K562 (cell line): ENCODE data around the gene PDZD2. TPM values are rescaled to one million over a fixed set of nuclear protein-coding genes. Genes with fewer than 3 reads are reported as not detected.

ENCODE experiments used
- ATAC-seq: fragments of 200-7000 bp; cut with Tn5 transposase; 3 replicates; pipeline ENCODE4 v1.9.1; 2020; ENCODE audit warnings: moderate library complexity
- BruUV-seq: library from RNA; stranded (reverse); fragments of 400-500 nt; replicated peaks from 2 replicates; lab custom pipeline; 2021; lab: Mats Ljungman, UMichigan
- CTCF ChIA-PET: fragments of 300-600 bp; formaldehyde crosslinking; extraction: SDS; loops from one replicate; lab custom pipeline; 2021; ENCODE audit warnings: low intra/inter-chr PET ratio; lab: Yijun Ruan, JAX
- POLR2A ChIA-PET: fragments of 300-600, 350-650 bp; sonication (Branson Sonifier 250); formaldehyde crosslinking; extraction: SDS; loops from one replicate; lab custom pipeline; 2021; ENCODE audit warnings: antibody characterized with exemption, inconsistent platforms; lab: Yijun Ruan, JAX
- DNase-seq, 4 experiments: peaks; one replicate each; pipeline versions ENCODE4 v3.0.0 to v3.0.0-alpha.2; 2011 to 2018; ENCODE audit warnings: low spot score in 3 of 4, mixed read lengths in 3 of 4; ENCODE audit errors: extremely low read depth in 1 of 4
- FAIRE-seq: peaks from 2 replicates; lab custom pipeline; 2011; peaks lifted over from hg19 to GRCh38; lab: Jason Lieb, UNC
- H2AFZ ChIP-seq: 2 replicates; pipeline ENCODE4 v1.6.0; 2011; ENCODE audit warnings: low read depth, low read length, control low read depth, inconsistent platforms
- H3K27ac ChIP-seq: fragments of 200-600 bp; 3 replicates; pipeline ENCODE4 v1.8.0; 2011; ENCODE audit warnings: low read depth, mild to moderate bottlenecking, control low read depth, inconsistent platforms, low read length, moderate library complexity, mixed read lengths; ENCODE audit errors: extremely low read depth
- H3K27me3 ChIP-seq, 2 experiments: fragments of 300-600 bp in 1 of 2; 2 replicates in 1 of 2; 3 replicates in 1 of 2; pipeline versions ENCODE4 v1.6.0 to v1.8.0; 2011; ENCODE audit warnings: inconsistent platforms in 2 of 2, low read length in 2 of 2, mild to moderate bottlenecking in 1 of 2, mixed read lengths in 1 of 2, moderate library complexity in 1 of 2; ENCODE audit not compliant: control insufficient read depth in 2 of 2, insufficient read depth in 2 of 2
- H3K36me3 ChIP-seq: fragments of 300-600 bp; 3 replicates; pipeline ENCODE4 v1.8.0; 2011; ENCODE audit warnings: mild to moderate bottlenecking, low read length, inconsistent platforms; ENCODE audit not compliant: control insufficient read depth, insufficient read depth
- H3K4me1 ChIP-seq, 2 experiments: fragments of 200-600 bp in 1 of 2; replicated peaks in 1 of 2; 2 replicates in 1 of 2; 3 replicates in 1 of 2; pipeline versions ENCODE4 v1.5.1 to v1.8.0; 2011; ENCODE audit warnings: inconsistent platforms in 2 of 2, low read length in 2 of 2, mild to moderate bottlenecking in 1 of 2, mixed read lengths in 1 of 2, moderate library complexity in 1 of 2; ENCODE audit not compliant: control insufficient read depth in 2 of 2, insufficient read depth in 2 of 2
- H3K4me2 ChIP-seq: 2 replicates; pipeline ENCODE4 v1.6.1; 2011; ENCODE audit warnings: low read length, control low read depth, inconsistent platforms, mixed read lengths; ENCODE audit not compliant: insufficient read depth
- H3K4me3 ChIP-seq: fragments of 200-600 bp; sonication (generic), shearing (Covaris generic); 2 replicates; pipeline ENCODE4 v1.5.1; 2016; ENCODE audit warnings: control low read depth, inconsistent platforms
- H3K79me2 ChIP-seq: fragments of 200-600 bp; 3 replicates; pipeline ENCODE4 v1.8.0; 2011; ENCODE audit warnings: low read length, inconsistent platforms; ENCODE audit not compliant: control insufficient read depth, insufficient read depth
- H3K9ac ChIP-seq, 2 experiments: 2 replicates each; pipeline versions ENCODE4 v1.6.0 to v1.6.1; 2011; ENCODE audit warnings: low read depth in 2 of 2, low read length in 2 of 2, control low read depth in 1 of 2, inconsistent platforms in 1 of 2, mild to moderate bottlenecking in 1 of 2, mixed read lengths in 1 of 2; ENCODE audit not compliant: insufficient read depth in 1 of 2
- H3K9me1 ChIP-seq: one replicate; pipeline ENCODE4 v1.6.0; 2011; ENCODE audit warnings: inconsistent platforms, mild to moderate bottlenecking, low read length, moderate library complexity; ENCODE audit not compliant: control insufficient read depth, insufficient read depth
- H3K9me3 ChIP-seq: replicated peaks from 2 replicates; pipeline ENCODE4 v1.5.1; 2011; ENCODE audit warnings: low read depth, low read length, inconsistent platforms; ENCODE audit not compliant: control insufficient read depth, insufficient read depth
- H4K20me1 ChIP-seq: replicated peaks from 2 replicates; pipeline ENCODE4 v1.6.1; 2011; ENCODE audit warnings: low read length, inconsistent platforms, mixed read lengths; ENCODE audit not compliant: control insufficient read depth, insufficient read depth
- ETS2 ChIP-seq: IDR thresholded peaks from 2 replicates; pipeline ENCODE4 v1.6.1; 2016; ENCODE audit warnings: borderline replicate concordance, missing genetic modification characterization, mild to moderate bottlenecking, moderate library complexity, missing compliant biosample characterization; ENCODE audit not compliant: poor library complexity, severe bottlenecking
- HDAC3 ChIP-seq: fragments of 450-650 bp; IDR thresholded peaks from 2 replicates; pipeline ENCODE4 v1.6.1; 2018; ENCODE audit warnings: borderline replicate concordance, mild to moderate bottlenecking, moderate library complexity; ENCODE audit not compliant: partially characterized antibody
- HMGN3 ChIP-seq: IDR thresholded peaks from 2 replicates; pipeline ENCODE4 v1.6.1; 2011; ENCODE audit warnings: borderline replicate concordance, low read depth, mild to moderate bottlenecking, mixed read lengths, low read length; ENCODE audit not compliant: insufficient read length; ENCODE audit errors: extremely low read depth
- LARP7 ChIP-seq: fragments of 450-650 bp; IDR thresholded peaks from 2 replicates; pipeline ENCODE4 v1.6.1; 2016
- POLR2A ChIP-seq: fragments of 450-650 bp; conservative IDR thresholded peaks from 2 replicates; pipeline ENCODE4 v1.6.1; 2016
- PTTG1 ChIP-seq: fragments of 450-650 bp; IDR thresholded peaks from 2 replicates; pipeline ENCODE4 v1.6.1; 2016; ENCODE audit warnings: low read depth, mild to moderate bottlenecking, missing genetic modification characterization, missing compliant biosample characterization
- SLC30A9 ChIP-seq: fragments of 250-450 bp; sonication (Bioruptor Pico); IDR thresholded peaks from 2 replicates; pipeline ENCODE4 v1.8.0; 2022; ENCODE audit warnings: mild to moderate bottlenecking, moderate library complexity
- TCF7L2 ChIP-seq: fragments of 150-350 bp; IDR thresholded peaks from 2 replicates; pipeline ENCODE4 v1.6.1; 2016; ENCODE audit warnings: low read depth, mild to moderate bottlenecking, low read length, moderate library complexity
- TFAM ChIP-seq: fragments of 250-450 bp; sonication (Bioruptor Pico); conservative IDR thresholded peaks from 2 replicates; pipeline ENCODE4 v1.5.0; 2021; ENCODE audit warnings: mild to moderate bottlenecking, moderate library complexity
- YBX1 ChIP-seq: fragments of 450-650 bp; IDR thresholded peaks from 2 replicates; pipeline ENCODE4 v1.7.1; 2016; ENCODE audit warnings: mild to moderate bottlenecking
- ZBTB17 ChIP-seq: fragments of 450-650 bp; formaldehyde crosslinking; IDR thresholded peaks from 2 replicates; pipeline ENCODE4 v1.4.0; 2020; ENCODE audit warnings: mild to moderate bottlenecking
- ZNF165 ChIP-seq: fragments of 250-450 bp; sonication (Bioruptor Pico); IDR thresholded peaks from 2 replicates; pipeline ENCODE4 v1.4.0; 2020; ENCODE audit warnings: borderline replicate concordance
- ZNF224 ChIP-seq: sonication (generic); formaldehyde crosslinking; IDR thresholded peaks from 2 replicates; pipeline ENCODE4 v1.8.0; 2022; ENCODE audit warnings: mild to moderate bottlenecking, missing genetic modification reagents
- WGBS: fragments of 100-300 bp; shearing (Covaris generic); methylation state at CpG from one replicate; pipeline ENCODE4 v1.1.6; 2016; ENCODE audit warnings: low coverage, mixed read lengths; ENCODE audit not compliant: insufficient coverage; ENCODE audit errors: missing lambda C conversion rate; 5-methylcytosine and 5-hydroxymethylcytosine counted together
- in situ Hi-C: fragments of 300-500 bp; cut with MboI; formaldehyde crosslinking; loops from 4 replicates; pipeline ENCODE4 v1.15.0; 2018; ENCODE audit warnings: inconsistent platforms, mixed read lengths
- intact Hi-C: fragments of 100-400 bp; cut with micrococcal nuclease; formaldehyde crosslinking; loops from 2 replicates; pipeline ENCODE4 v1.14.2; 2022
- polyA plus RNA-seq, 8 experiments: library from polyadenylated mRNA; depleted of rRNA in 4 of 8; stranded (reverse) in 5 of 8; unstranded in 3 of 8; fragments of >200 nt; fragmentation: Nextera tagmentation in 2 of 8; fragmentation: Illumina TruSeq in 1 of 8; extraction: Ambion mirVana in 2 of 8; extraction: Trizol in 1 of 8; gene quantifications; 2 replicates each; pipeline versions ENCODE4 v1.2.1 to v1.2.3, GENCODE V29; 2011 to 2014; ENCODE audit warnings: inconsistent platforms in 1 of 8, missing spikeins in 1 of 8
- total RNA-seq, 7 experiments: library from RNA; depleted of rRNA in 6 of 7; stranded (reverse); fragments of >200 nt in 6 of 7; fragmentation: Illumina TruSeq in 2 of 7; extraction: Trizol in 2 of 7; gene quantifications; 2 replicates each; pipeline versions ENCODE4 v1.2.1 to v1.2.3, GENCODE V29; 2011 to 2021; ENCODE audit warnings: low replicate concordance in 1 of 7
- TF ChIP-seq, protein P1 (sequence below): fragments of 150-350 bp; conservative IDR thresholded peaks from 2 replicates; pipeline ENCODE4 v1.6.1; 2014; ENCODE audit warnings: low read length

Gene PDZD2
- total and polyA plus RNA-seq, 9 of the 15 experiments (the other 6 are each of a cell fraction or from before 2014, with no cell fraction given) = 0.02 to 0.08 (median 0.04) TPM; not detected in 6

DNA sequence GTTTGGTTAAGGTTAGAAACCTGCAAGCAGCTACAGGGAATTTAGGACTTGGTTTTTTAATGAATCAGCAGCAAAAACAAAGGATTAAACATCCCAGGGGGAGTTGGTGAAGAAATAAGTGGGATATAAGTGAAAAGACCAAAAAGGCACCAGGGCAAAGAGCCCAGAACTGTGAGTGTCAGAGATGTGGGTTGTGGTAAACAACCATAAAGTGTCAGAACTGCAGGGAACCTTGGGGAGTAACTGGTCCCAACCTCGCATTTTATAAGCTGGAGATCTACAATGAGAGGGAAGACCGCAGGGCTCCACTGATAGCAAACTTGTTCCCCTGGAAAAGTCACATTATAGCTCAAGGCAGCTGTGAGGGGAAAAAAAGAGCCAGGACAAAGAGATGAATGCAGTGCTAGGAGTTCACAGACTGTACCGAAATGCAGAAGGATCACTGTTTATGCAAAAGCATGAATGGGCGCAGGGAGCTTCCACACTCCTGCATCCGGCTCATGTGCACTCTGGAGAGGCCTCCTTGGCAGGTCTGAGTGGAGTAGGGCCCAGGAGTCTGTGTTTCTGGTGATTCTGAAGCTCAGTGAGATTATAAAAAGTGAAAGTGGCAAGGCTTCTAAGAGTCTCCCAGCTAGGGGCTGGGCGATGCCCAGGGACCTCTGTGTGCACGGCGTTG is 378.9 kb downstream of the PDZD2 start:
- no peak overlapping the region for H3K4me2 ChIP-seq
- WGBS = 0% methylated on average over 8 of the region's 8 CpGs
- intact Hi-C loops = no loop called here
- H3K4me3 ChIP-seq = no peak overlapping the region
- ATAC-seq = no peak
- no peaks in the 10 kb centered on the region for H3K36me3 ChIP-seq
- no peak overlapping the region for H2AFZ ChIP-seq
- POLR2A ChIA-PET = interaction anchor here (0.6 to 2.1 kb wide), 3 partner anchors 10 to 242 kb away, joined by 3 to 5 read pairs (median 3); no protein-coding TSS in a partner anchor
- FAIRE-seq = no peak
- BruUV-seq = no TSS peak
- in situ Hi-C loops = no loop called here
- H3K27ac ChIP-seq = no peak overlapping the region
- peaks cover 20 to 33% of the 10 kb centered on the region in 2 experiments for H3K27me3 ChIP-seq
- DNase-seq = no peak
- no peaks in the 10 kb centered on the region for H4K20me1 ChIP-seq
- no peaks in the 10 kb centered on the region for H3K79me2 ChIP-seq
- H3K4me1 ChIP-seq = no peaks in the 10 kb centered on the region
- CTCF ChIA-PET = no interaction called here
- no peaks in the 10 kb centered on the region for H3K9me1 ChIP-seq
- no peak for TF ChIP-seq ZNF224 (CRISPR knock-in tag)
- no peak for TF ChIP-seq ZNF165
- TF ChIP-seq SLC30A9 (CRISPR knock-in tag) = no peak
- no peak for TF ChIP-seq HDAC3
- TF ChIP-seq YBX1 = no peak
- no peak for TF ChIP-seq POLR2A
- TF ChIP-seq HMGN3 = no peak
- no peak for TF ChIP-seq TFAM (CRISPR knock-in tag)
- no peak for TF ChIP-seq ETS2 (tag)
- TF ChIP-seq PTTG1 (tag) = no peak
- TF ChIP-seq, protein P1, sequence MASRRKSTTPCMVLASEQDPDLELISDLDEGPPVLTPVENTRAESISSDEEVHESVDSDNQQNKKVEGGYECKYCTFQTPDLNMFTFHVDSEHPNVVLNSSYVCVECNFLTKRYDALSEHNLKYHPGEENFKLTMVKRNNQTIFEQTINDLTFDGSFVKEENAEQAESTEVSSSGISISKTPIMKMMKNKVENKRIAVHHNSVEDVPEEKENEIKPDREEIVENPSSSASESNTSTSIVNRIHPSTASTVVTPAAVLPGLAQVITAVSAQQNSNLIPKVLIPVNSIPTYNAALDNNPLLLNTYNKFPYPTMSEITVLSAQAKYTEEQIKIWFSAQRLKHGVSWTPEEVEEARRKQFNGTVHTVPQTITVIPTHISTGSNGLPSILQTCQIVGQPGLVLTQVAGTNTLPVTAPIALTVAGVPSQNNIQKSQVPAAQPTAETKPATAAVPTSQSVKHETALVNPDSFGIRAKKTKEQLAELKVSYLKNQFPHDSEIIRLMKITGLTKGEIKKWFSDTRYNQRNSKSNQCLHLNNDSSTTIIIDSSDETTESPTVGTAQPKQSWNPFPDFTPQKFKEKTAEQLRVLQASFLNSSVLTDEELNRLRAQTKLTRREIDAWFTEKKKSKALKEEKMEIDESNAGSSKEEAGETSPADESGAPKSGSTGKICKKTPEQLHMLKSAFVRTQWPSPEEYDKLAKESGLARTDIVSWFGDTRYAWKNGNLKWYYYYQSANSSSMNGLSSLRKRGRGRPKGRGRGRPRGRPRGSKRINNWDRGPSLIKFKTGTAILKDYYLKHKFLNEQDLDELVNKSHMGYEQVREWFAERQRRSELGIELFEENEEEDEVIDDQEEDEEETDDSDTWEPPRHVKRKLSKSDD = no peak
- TF ChIP-seq LARP7 = no peak
- no peak for TF ChIP-seq TCF7L2
- no peak for TF ChIP-seq ZBTB17 (CRISPR knock-in tag)
- no peak overlapping the region for H3K9ac ChIP-seq
- no peaks in the 10 kb centered on the region for H3K9me3 ChIP-seq
